HepG2 (cell line): ENCODE measurements around the gene SAMD14. TPM values are rescaled to one million over a fixed set of nuclear protein-coding genes. Genes with fewer than 3 reads are reported as not detected.

Experiments
- AKAP8 ChIP-seq: sonication (generic); formaldehyde crosslinking; IDR thresholded peaks from 2 replicates; pipeline ENCODE4 v1.5.1; 2020; ENCODE audit warnings: mild to moderate bottlenecking, missing genetic modification reagents
- ARNT2 ChIP-seq: sonication (generic); formaldehyde crosslinking; IDR thresholded peaks from 2 replicates; pipeline ENCODE4 v1.8.0; 2022; ENCODE audit warnings: mild to moderate bottlenecking, low read depth, missing genetic modification reagents, moderate library complexity
- ATF6 ChIP-seq: sonication (generic); formaldehyde crosslinking; conservative IDR thresholded peaks from 2 replicates; pipeline ENCODE4 v1.4.0; 2020; ENCODE audit warnings: missing genetic modification reagents
- CBX1 ChIP-seq: IDR thresholded peaks from one replicate; pipeline ENCODE4 v1.6.1; 2016; ENCODE audit warnings: antibody characterized with exemption, low read depth
- CTCF ChIP-seq: sonication (generic); formaldehyde crosslinking; IDR thresholded peaks from 2 replicates; pipeline ENCODE4 v1.5.0; 2020; ENCODE audit warnings: mild to moderate bottlenecking, missing genetic modification reagents, moderate library complexity
- FOXA3 ChIP-seq: IDR thresholded peaks from 2 replicates; pipeline ENCODE4 v1.6.1; 2016; ENCODE audit warnings: missing genetic modification reagents, missing compliant biosample characterization
- FOXP4 ChIP-seq: sonication (generic); formaldehyde crosslinking; IDR thresholded peaks from 2 replicates; pipeline ENCODE4 v1.4.0; 2020; ENCODE audit warnings: missing genetic modification reagents
- FUBP1 ChIP-seq: sonication (generic); formaldehyde crosslinking; IDR thresholded peaks from 2 replicates; pipeline ENCODE4 v1.5.1; 2020; ENCODE audit warnings: missing genetic modification reagents, mild to moderate bottlenecking, borderline replicate concordance
- GPN1 ChIP-seq: sonication (generic); formaldehyde crosslinking; IDR thresholded peaks from 2 replicates; pipeline ENCODE4 v1.5.1; 2020; ENCODE audit warnings: missing genetic modification reagents, borderline replicate concordance
- ISX ChIP-seq: sonication (generic); formaldehyde crosslinking; conservative IDR thresholded peaks from 2 replicates; pipeline ENCODE4 v1.5.0; 2020; ENCODE audit warnings: missing genetic modification reagents
- KAT2B ChIP-seq: fragments of 150-350 bp; IDR thresholded peaks from 2 replicates; pipeline ENCODE4 v1.6.1; 2014; ENCODE audit warnings: low read depth, low read length, borderline replicate concordance
- KMT2A ChIP-seq: sonication (generic); formaldehyde crosslinking; IDR thresholded peaks from 2 replicates; pipeline ENCODE4 v1.4.0; 2020; ENCODE audit warnings: missing genetic modification reagents
- SKI ChIP-seq: fragments of 450-650 bp; IDR thresholded peaks from one replicate; pipeline ENCODE4 v1.6.1; 2018; ENCODE audit warnings: mild to moderate bottlenecking; ENCODE audit not compliant: partially characterized antibody
- SMARCC2 ChIP-seq: fragments of 450-650 bp; IDR thresholded peaks from 2 replicates; pipeline ENCODE4 v1.6.1; 2017; ENCODE audit warnings: antibody characterized with exemption, mild to moderate bottlenecking
- SNRNP70 ChIP-seq: fragments of 200-400 bp; formaldehyde crosslinking; IDR thresholded peaks from 2 replicates; pipeline ENCODE4 v1.6.1; 2017; ENCODE audit warnings: mild to moderate bottlenecking, low read depth, low read length, moderate library complexity
- SSRP1 ChIP-seq: IDR thresholded peaks from 2 replicates; pipeline ENCODE4 v1.6.1; 2016; ENCODE audit warnings: control low read depth
- THYN1 ChIP-seq: sonication (generic); formaldehyde crosslinking; IDR thresholded peaks from 2 replicates; pipeline ENCODE4 v1.8.1; 2023; ENCODE audit warnings: low read depth, mild to moderate bottlenecking, moderate library complexity, missing genetic modification reagents, borderline replicate concordance
- YEATS4 ChIP-seq: sonication (generic); formaldehyde crosslinking; IDR thresholded peaks from 2 replicates; pipeline ENCODE4 v1.4.0; 2020; ENCODE audit warnings: missing genetic modification reagents, borderline replicate concordance
- ZNF20 ChIP-seq: sonication (generic); formaldehyde crosslinking; IDR thresholded peaks from 2 replicates; pipeline ENCODE4 v1.4.0; 2020; ENCODE audit warnings: mild to moderate bottlenecking, moderate library complexity, missing genetic modification reagents
- ZNF263 ChIP-seq: sonication (generic); formaldehyde crosslinking; IDR thresholded peaks from 2 replicates; pipeline ENCODE4 v1.4.0; 2020; ENCODE audit warnings: missing genetic modification reagents
- ZNF282 ChIP-seq: fragments of 450-650 bp; IDR thresholded peaks from 2 replicates; pipeline ENCODE4 v1.6.1; 2018; ENCODE audit not compliant: partially characterized antibody
- ZNF549 ChIP-seq: sonication (generic); formaldehyde crosslinking; IDR thresholded peaks from 2 replicates; pipeline ENCODE4 v1.5.0; 2020; ENCODE audit warnings: missing genetic modification reagents
- ZNF746 ChIP-seq: sonication (generic); formaldehyde crosslinking; IDR thresholded peaks from 2 replicates; pipeline ENCODE4 v1.8.0; 2022; ENCODE audit warnings: mild to moderate bottlenecking, missing genetic modification reagents
- ZNF790 ChIP-seq: sonication (generic); formaldehyde crosslinking; IDR thresholded peaks from 2 replicates; pipeline ENCODE4 v1.8.0; 2022; ENCODE audit warnings: missing genetic modification reagents, mild to moderate bottlenecking, borderline replicate concordance
- polyA plus RNA-seq, 8 experiments: library from polyadenylated mRNA; depleted of rRNA in 3 of 8; stranded (reverse) in 7 of 8; unstranded in 1 of 8; fragments of >200 nt; fragmentation: Illumina TruSeq in 4 of 8; extraction: Trizol in 4 of 8; gene quantifications; 2 replicates each; pipeline versions ENCODE4 v1.2.1 to v1.2.3, GENCODE V29; 2011 to 2016; ENCODE audit warnings: low read depth in 4 of 8, missing spikeins in 1 of 8, mixed read lengths in 1 of 8; ENCODE audit not compliant: insufficient read depth in 1 of 8
- total RNA-seq, 5 experiments: library from RNA; depleted of rRNA; stranded (reverse); fragments of >200 nt; fragmentation: Illumina TruSeq; extraction: Trizol; gene quantifications; 2 replicates each; pipeline ENCODE4 v1.2.3, GENCODE V29; 2016; ENCODE audit warnings: low read depth in 1 of 5

SAMD14 gene
- total and polyA plus RNA-seq, 2 of the 13 experiments (the other 11 are each of a cell fraction or from before 2014, with no cell fraction given) = 0.07 to 0.22 TPM

DNA sequence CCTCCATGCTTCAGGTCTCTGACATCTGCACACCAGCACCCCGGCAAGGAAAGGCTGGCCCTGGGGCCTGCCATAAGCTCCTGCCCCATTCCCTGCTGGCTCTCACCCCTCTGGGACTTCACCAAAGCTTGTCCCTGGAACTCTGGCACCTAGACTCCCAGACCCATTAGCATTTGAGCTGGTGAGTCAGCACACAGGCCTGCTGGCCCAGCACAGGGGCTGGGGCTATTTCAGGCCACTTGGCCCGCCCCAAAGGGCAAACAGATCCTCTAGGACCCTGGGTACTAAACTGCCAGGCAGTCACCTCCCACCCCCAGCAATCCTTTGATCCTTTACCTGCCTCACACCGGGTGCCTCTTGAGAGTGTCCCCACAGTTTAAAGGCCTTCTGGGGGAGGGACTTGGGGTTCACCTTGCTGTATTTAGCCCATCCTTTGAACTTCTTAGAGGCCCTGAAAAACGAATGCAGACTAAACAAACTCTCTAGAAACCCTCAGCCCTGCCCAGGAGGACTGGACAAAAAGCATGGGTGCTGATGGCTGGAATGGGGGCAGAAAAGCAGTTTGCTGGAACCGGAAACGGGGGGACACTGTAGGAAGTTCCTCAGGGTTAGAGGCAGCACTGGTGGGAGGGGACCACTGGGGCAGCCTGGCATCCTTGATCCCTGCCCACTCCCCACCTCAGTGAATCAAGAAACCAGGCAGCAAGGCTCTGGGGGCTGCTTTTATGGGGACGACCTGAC lies 3.2 kb upstream of the SAMD14 start (continued):
- no peak for TF ChIP-seq ZNF549 (CRISPR knock-in tag)
- no peak for TF ChIP-seq SSRP1 (CRISPR knock-in tag)
- TF ChIP-seq ZNF746 (CRISPR knock-in tag) = peak; percentile 48
- no peak for TF ChIP-seq ATF6 (CRISPR knock-in tag)
- TF ChIP-seq THYN1 = no peak
- TF ChIP-seq KAT2B = no peak
- TF ChIP-seq KMT2A = no peak
- TF ChIP-seq ZNF263 (CRISPR knock-in tag) = 0 out of 2 replicates have a peak, but pooled peaks have one; percentile 35
- TF ChIP-seq YEATS4 (CRISPR knock-in tag) = no peak; the same call in 1 of the 2 replicates
- no peak for TF ChIP-seq ZNF790 (CRISPR knock-in tag)
- TF ChIP-seq ZNF20 (CRISPR knock-in tag) = no peak
- TF ChIP-seq SMARCC2 = no peak
- TF ChIP-seq FOXA3 = peak; percentile 10; the same call in 1 of the 2 replicates
- TF ChIP-seq GPN1 (CRISPR knock-in tag) = no peak
- TF ChIP-seq SKI = peak; percentile 57
- TF ChIP-seq CBX1 = no peak
- no peak for TF ChIP-seq AKAP8 (CRISPR knock-in tag)
- no peak for TF ChIP-seq FUBP1 (CRISPR knock-in tag)
- TF ChIP-seq SNRNP70 = no peak
- peak; percentile 32; the same call in 1 of the 2 replicates for TF ChIP-seq FOXP4 (CRISPR knock-in tag)
- TF ChIP-seq CTCF (CRISPR knock-in tag) = no peak
- TF ChIP-seq ISX = no peak
- TF ChIP-seq ARNT2 (CRISPR knock-in tag) = 0 out of 2 replicates have a peak, but pooled peaks have one; percentile 14
- no peak for TF ChIP-seq ZNF282
